GM19395 (cell line): ENCODE results near the gene RPAP3.

ENCODE experiments used
- ATAC-seq: cut with Tn5 transposase; IDR thresholded peaks from one replicate; pipeline ENCODE4 v1.9.1; 2021; ENCODE audit warnings: mild to moderate bottlenecking, moderate library complexity; ENCODE audit not compliant: unreplicated experiment

Gene RPAP3

DNA sequence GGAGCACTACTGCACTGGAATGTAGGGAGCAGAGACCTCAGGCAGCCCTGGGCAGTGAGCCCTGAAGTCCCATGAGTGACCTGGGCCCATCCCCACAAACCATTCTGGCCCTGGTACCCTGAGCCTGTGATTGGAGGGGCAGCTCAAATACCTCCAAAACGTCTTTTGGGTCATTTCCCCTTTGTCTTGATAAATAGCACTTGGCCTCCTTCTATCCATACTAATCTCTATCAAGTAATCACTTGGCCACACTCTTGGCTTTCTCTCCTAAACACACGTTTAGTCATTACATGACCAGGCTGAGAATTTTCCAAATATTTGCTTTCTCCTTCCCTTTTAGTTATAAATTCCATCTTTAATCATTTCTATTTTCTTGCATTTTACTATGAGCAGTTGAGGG lies 91.3 kb downstream of the RPAP3 start:
- ATAC-seq, result no peak

DNA sequence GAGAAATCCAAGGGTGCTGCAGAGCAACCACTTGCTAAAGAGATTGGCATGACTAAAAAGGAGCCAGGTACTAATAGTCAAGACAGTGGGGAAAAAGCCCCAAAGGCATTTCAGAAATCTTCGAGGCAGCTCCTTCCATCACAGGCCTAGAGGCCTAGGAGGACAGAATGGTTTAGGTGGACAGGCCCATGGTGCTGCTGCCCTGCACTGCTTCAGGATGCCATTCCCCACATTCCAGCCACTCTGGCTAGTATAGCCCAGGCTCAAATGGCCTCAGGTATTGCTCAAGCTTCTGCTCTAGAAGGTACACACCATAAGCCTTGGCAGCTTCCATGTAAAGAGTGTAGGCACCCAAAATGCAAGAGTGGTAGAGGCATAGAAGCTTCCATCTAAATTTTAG lies 92.9 kb downstream of the RPAP3 start:
- no peak for ATAC-seq

DNA sequence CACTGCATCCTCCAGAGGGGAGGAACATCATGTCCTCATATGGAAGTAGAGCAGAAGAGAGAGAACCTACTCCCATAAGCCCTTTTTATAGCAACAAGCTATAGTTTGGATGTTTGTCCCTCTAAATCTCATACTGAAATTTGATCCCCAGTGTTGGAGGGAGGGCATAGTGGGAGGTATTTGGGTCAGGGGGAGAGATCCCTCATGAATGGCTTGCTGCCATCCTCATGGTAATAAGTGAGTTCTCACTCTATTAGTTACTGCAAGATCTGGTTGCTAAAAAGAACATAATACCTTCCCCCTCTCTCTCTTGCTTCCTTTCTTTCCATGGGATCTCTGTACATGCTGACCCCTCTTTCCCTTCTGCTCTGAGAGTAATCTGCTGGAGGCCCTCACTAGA lies 93.9 kb downstream of the RPAP3 start:
- ATAC-seq, result no peak
